NCI-H2081 treated with DMSO at 0.1 percent for 48 hours (cell line): ENCODE data around the gene FRRS1L.

Experiments used
- DNase-seq: peaks from one replicate; lab custom pipeline; 2025; lab: John Stamatoyannopoulos, UW

The FRRS1L gene

GRCh38 chr9:109176386-109176785, 9.3 kb upstream of the FRRS1L start:
- DNase-seq, result no peak

- DNase-seq, result no peak
Measured at GRCh38 chr9:109172935-109173334, 5.9 kb upstream of the FRRS1L start.

- no peak for DNase-seq
Measured at GRCh38 chr9:109171926-109172325, 4.9 kb upstream of the FRRS1L start.

- DNase-seq, result no peak
Measured at GRCh38 chr9:109168170-109168569, 1.1 kb upstream of the FRRS1L start.

GRCh38 chr9:109167716-109168115, 667 bp upstream of the FRRS1L start:
- DNase-seq, result no peak

- no peak for DNase-seq
Measured at GRCh38 chr9:109166171-109166770, 778 bp downstream of the FRRS1L start.

GRCh38 chr9:109164042-109164441, 3.0 kb downstream of the FRRS1L start:
- DNase-seq, result no peak

- DNase-seq, result no peak
Measured at GRCh38 chr9:109163194-109163593, 3.9 kb downstream of the FRRS1L start.

GRCh38 chr9:109162677-109163076, 4.4 kb downstream of the FRRS1L start:
- no peak for DNase-seq

- no peak for DNase-seq
Measured at GRCh38 chr9:109161471-109161870, 5.6 kb downstream of the FRRS1L start.

GRCh38 chr9:109159583-109159982, 7.5 kb downstream of the FRRS1L start:
- DNase-seq, result no peak

- no peak for DNase-seq
Measured at GRCh38 chr9:109158651-109159050, 8.4 kb downstream of the FRRS1L start.

- DNase-seq, result no peak
Measured at GRCh38 chr9:109156708-109157107, 10.3 kb downstream of the FRRS1L start.

GRCh38 chr9:109150925-109151545, 16.0 kb downstream of the FRRS1L start:
- no peak for DNase-seq

GRCh38 chr9:109149722-109150121, 17.3 kb downstream of the FRRS1L start:
- DNase-seq, result no peak

- DNase-seq, result no peak
Measured at GRCh38 chr9:109149089-109149488, 18.0 kb downstream of the FRRS1L start.

- DNase-seq, result no peak
Measured at GRCh38 chr9:109145051-109145450, 22.0 kb downstream of the FRRS1L start.

GRCh38 chr9:109143881-109144562, 23.0 kb downstream of the FRRS1L start:
- no peak for DNase-seq

- DNase-seq, result no peak
Measured at GRCh38 chr9:109141375-109141774, 25.7 kb downstream of the FRRS1L start.

- no peak for DNase-seq
Measured at GRCh38 chr9:109139851-109140250, 27.2 kb downstream of the FRRS1L start.

- DNase-seq, result no peak
Measured at GRCh38 chr9:109138421-109138820, 28.6 kb downstream of the FRRS1L start.

- no peak for DNase-seq
Measured at GRCh38 chr9:109134167-109134578, 32.9 kb downstream of the FRRS1L start.

GRCh38 chr9:109133533-109133932, 33.5 kb downstream of the FRRS1L start:
- no peak for DNase-seq
